Stimulated activated CD4-positive, alpha-beta T cell treated with anti-CD3 and anti-CD28 coated beads, Interleukin-1b, Interleukin-23, amount 100 ng/mL, for 4 hours (primary cell): ENCODE measurements around the gene ASH1L.
"Not testable (repeated sequence)": the region's sequence is repeated elsewhere in the genome, so short reads cannot be mapped to it uniquely, and the experiment has no call there.

Source experiments
- DNase-seq, 2 donors: peaks; one replicate each; pipeline ENCODE4 v3.0.0-alpha.2; 2020; ENCODE audit warnings: low read depth in 2 of 2

ASH1L gene

DNA sequence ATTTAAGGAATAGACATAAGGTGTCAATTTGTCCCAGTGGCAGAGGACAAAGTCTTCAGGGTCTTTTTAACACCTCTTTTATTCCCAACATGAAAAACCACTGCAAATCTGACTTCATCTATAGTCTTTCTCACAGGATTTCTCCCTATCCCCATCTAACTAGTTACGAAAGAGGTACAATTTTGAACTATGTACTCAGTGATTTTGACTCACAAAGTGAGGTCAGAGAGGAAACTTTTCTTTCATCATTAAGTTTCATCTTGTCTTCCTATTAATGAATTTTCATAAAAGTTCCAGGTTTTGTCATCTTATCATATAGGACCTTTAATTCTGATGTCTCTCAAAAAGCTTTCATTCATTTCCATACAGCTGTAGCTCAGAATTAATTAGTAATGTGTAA is 63.3 kb downstream of the ASH1L start:
- DNase-seq = no peak

DNA sequence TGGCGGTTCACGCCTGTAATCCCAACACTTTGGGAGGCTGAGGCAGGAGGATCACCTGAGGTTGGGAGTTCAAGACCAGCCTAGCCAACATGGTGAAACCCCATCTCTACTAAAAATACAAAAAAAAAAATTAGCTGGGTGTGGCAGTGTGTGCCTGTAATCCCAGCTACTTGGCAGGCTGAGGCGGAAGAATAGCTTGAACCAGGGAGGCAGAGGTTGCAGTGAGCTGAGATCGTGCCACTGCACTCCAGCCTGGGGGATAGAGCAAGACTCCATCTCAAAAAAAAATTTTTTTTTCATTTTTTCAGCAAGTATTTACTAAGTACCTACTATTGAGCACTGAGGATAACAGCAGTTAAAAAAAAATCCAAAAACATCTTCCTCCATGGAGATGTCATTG is 69.0 kb downstream of the ASH1L start:
- not testable (repeated sequence) for DNase-seq

DNA sequence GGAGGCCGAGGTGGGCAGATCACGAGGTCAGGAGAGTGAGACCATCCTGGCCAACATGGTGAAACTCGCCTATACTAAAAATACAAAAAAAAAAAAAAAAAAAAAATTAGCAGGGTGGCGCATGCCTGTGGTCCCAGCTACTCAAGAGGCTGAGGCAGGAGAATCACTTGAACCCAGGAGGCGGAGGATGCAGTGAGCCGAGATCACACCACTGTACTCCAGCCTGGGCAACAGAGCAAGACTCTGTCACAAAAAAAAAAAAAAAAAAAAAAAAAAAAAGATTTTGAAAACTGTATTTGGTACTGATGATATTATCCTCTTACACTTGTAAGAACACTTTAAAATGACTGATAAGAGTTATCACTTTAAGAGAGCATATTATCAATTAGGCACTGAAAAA is 74.2 kb downstream of the ASH1L start:
- DNase-seq = not testable (repeated sequence)

DNA sequence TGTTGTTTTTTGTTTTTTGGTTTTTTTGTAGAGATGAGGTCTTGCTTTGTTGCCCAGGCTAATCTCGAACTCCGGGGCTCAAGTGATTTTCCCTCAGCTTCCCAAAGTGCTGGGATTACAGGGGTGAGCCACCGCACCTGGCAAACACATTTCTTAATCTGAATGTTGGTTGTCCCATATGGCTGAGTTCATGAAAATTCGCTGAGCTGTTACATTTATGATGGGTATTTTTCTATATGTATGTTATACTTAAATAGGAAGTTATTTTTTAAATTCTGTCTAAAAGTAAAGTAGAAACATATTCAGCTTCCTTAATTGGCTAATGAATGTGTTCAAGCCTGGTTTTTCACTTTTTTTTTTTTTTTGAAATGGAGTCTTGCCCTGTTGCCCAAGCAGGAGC is 75.1 kb downstream of the ASH1L start:
- no peak for DNase-seq

DNA sequence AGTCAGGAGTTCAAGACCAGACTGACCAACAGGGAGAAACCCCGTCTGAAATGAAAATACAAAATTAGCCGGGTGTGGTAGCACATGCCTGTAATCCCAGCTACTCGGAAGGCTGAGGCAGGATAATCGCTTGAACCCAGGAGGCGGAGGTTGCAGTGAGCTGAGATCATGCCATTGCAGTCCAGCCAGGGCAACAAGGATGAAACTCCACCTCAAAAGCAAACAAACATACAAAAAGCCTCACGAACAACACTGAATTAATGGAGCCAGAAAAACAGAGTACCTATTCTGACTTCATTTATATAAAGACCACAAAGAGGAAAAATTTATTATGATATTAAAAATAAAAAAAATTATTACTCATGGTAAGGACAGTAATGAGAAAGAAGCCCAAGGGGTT is 75.7 kb downstream of the ASH1L start:
- DNase-seq = not testable (repeated sequence)

DNA sequence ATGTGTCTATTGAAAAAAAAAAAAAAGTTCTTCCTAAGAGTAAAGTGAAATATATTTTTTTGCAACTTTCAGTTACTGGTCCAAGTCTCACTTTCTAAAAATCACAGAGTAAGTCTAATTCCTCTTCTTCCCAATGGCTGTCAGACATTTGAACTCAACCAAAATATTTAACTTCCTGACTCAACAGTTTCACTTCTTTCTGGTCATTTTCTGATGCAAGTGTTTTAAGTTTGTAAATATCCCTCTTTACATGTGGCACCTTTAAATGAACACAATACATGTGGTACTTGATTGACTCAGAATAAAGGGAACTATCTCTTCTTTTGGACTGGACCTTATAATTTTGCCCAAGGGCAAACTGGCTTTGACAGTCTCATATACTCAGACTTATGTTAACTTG is 76.7 kb downstream of the ASH1L start:
- DNase-seq = no peak

DNA sequence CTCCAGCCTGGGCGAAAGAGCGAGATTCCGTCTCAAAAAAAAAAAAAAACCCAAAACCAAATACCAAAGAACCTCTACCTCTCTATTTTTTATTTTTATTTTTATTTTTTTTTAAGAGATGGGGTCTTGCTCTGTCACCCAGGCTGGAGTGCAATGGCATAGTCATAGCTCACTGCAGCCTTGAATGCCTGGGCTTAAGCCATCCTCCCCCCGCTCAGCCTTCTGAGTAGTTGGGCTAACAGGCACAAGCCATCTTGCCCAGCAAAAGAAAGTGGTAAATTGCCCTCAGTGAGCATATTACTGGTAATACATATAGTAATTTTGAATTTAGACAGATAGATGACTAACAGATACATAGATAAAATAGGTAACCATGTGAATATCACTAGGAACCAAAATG is 77.4 kb downstream of the ASH1L start:
- DNase-seq = no peak

DNA sequence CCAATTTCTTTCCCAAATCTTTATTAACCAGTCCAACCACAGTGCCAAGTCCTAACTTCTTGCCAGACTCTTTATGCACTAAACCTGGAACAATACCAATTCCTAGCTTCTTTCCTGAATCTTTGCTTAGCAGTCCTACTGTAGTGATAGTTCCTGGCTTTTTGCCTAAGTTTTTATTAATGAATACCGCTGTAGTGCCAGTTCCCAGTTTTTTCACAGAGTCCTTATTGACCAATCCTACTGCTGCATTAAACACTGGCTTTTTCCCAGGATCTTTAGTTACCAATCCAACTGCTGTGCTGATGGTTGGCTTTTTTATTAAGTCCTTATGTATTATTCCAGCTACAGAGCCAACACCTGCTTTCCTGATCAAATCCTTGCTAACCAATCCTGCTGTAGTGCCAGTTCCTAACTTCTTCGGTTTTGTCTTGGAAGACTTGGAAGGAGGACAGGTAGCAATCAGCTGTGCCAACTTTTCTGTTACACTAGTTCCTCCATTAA is 80.8 kb downstream of the ASH1L start:
- DNase-seq = no peak

DNA sequence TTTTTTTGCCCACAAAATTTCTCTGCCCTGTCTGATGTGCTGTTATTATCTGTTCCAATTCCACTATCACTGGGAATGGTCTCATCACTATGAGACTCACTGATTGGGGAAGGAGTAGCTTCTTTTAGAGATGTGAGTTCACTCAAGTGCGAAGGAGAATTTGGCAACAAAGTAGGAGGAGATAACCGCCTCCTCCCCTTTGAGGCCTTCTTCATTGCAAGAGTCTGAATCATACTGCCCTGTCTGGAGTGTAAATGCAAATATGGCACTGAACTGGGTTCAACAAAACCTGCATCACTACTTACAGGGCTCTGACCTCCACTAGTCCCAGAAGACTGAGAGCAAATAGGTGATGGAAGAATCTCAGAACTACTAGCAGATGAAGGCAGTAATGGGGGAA is 83.4 kb downstream of the ASH1L start:
- no peak for DNase-seq

DNA sequence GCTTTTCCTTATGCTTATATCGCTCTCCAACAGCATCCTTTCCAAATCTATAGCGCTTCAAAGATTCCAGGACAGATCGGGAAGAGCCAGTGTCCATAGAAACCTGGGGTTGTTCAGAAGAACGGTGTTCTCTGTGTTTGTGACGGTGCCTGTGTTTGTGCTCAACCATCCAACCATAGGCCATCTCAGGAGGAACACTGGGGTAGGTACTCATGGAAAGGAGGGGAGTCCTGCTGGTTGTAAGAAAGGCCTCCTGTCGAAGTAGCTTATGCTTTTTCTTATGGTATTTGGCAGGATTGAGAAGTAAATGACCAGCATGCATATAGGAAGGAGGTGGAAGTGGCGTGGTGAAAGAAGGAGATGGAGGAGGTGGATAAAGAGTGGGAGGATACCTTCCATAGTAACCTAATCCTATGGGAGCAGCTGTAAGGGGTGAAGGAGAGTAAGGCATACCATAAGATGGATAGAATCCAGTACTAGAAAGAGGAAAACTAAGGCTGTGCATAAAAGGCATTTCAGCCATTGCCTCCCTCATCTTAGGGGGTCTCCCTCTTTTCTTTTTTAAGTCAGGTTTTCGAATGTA is 84.2 kb downstream of the ASH1L start:
- DNase-seq = no peak

DNA sequence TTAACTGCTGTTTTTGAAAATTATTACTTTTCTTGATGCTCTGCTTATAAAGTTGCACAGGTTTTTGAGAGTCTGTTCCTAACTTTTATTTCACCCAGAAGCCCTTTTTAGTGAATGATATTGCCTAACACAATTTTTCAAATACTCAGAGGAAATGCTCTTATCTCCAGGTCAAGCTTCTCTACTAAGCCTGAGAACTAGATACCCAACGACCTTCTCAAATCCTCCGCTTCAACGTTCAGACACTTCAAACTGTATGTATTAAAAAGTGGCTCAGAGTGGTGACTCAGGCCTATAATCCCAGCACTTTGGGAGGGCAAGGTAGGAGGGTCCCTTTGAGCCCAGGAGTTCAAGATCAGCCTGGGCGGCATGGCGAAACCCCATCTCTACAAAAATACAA is 88.5 kb downstream of the ASH1L start:
- DNase-seq = no peak

DNA sequence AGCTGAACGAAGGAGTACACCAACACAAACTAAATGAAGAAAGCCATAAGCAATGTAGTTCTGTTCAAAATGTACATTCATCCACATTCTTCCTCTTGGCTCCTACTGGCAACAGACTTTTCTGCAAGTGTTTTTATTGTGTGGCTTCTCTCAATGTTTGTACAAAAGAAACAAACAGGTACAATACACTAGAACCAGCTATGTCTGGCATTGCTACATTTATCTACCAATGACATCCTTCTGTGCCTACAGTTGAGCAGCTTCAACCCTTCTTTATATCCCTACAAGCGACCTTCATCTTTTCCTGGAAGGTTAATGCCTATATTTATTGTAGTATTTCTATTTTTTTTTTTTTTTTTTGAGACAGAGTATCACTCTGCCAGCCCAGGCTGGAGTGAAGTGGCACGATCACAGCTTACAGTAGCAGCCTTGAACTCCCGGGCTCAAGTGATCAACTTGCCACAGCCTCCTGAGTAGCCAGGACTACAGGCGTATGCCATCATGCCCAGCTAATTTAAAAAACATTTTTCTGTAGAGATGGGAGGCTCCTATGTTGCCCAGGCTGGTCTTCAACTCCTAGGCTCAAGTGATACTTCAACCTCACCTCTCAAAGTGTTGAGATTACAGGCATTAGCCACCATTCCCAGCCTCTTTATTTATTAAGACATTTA is 89.3 kb downstream of the ASH1L start:
- DNase-seq = no peak

DNA sequence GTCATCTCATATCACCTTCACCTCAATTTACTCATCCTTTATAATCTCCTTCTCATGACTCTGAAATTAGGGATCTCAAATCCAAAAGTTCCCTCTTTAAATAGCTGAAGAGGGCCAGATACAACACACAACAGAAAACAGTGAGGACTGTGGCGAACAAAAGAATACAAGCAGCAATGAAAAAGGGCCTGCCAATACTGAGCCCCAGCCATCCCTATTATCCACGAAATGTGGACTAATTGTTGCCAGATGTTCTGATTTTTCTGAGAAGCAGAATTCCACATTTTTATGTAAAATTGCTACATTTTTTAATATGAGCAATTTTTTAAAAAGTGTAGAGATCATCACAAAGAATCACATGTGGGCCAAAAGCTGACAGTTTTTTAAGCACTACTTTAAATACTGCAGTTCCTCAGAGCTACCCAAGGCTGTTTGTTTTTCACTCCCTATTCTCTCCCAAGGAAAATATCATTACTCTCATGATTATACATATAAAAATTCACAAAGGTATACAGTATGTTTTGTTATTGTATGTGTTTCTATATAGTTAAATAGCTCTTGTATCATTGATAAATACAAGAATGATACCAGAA is 90.0 kb downstream of the ASH1L start:
- no peak for DNase-seq

DNA sequence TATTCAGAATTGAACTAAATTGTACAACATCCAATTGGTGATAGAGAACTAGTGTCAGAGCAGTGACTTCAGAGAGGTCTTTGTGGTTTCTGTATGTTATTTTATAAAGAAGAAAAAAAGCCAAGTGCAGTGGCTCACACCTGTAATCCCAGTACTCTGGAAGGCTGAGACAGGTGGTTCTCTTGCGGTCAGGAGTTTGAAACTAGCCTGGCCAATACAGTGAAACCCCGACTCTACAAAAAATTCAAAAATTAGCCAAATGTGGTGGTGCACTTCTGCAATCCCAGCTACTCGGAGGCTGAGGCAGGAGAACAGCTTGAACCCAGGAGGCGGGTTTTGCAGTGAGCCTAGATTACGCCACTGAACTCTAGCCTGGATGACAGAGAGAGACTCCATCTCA is 90.7 kb downstream of the ASH1L start:
- no peak for DNase-seq

DNA sequence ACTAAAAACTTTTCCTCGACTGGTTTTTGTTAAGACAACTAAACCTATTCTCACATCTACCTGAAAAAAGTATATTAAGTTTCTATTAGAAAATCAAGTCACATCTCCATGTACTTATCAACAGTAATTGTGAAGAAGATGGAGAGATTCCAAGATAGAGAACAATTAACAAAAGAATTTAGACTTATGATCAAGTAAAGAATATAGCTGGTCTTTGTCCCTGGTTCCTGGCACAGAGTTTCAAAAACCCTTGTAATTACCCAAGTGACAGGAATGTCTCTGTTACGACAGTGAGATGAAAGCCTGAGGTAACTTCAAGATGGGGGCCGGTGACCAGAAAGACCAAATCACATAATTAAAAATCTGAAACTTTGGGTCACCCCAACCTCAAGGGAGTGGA is 91.6 kb downstream of the ASH1L start:
- no peak for DNase-seq

DNA sequence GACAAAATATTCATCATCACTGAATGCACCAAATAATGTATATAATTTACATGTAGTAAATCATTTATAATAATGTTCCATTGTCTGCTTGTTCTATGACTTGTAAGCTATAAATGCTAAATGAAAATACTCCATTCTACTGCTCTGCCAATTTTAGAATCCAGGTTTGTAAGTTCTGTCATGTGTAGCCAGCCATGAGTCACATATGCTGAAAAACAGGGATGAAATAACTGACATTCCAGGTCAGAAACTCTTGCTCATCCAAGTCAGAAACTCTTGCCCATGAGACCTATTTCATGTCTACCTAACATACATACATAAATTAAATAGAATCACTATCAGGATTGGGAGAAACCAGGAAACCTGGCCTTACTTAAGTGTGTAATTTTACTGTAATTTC is 95.6 kb downstream of the ASH1L start:
- DNase-seq = no peak

DNA sequence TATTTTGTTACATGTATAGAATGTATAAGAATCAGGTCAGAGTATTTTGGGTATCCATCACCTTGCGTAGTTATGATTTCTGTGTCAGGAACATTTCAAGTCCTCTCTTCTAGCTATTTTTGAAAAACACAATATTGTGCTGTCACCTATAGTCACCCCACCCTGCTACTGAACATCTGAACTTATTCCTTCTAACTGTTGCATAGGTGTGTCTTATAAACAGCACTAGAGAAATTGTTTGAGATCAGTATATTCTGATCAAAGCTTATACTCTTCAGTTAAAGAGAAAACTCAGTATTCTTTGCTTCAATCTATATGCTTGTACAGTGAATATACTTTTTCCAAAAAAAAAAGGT is 96.0 kb downstream of the ASH1L start:
- DNase-seq = no peak

DNA sequence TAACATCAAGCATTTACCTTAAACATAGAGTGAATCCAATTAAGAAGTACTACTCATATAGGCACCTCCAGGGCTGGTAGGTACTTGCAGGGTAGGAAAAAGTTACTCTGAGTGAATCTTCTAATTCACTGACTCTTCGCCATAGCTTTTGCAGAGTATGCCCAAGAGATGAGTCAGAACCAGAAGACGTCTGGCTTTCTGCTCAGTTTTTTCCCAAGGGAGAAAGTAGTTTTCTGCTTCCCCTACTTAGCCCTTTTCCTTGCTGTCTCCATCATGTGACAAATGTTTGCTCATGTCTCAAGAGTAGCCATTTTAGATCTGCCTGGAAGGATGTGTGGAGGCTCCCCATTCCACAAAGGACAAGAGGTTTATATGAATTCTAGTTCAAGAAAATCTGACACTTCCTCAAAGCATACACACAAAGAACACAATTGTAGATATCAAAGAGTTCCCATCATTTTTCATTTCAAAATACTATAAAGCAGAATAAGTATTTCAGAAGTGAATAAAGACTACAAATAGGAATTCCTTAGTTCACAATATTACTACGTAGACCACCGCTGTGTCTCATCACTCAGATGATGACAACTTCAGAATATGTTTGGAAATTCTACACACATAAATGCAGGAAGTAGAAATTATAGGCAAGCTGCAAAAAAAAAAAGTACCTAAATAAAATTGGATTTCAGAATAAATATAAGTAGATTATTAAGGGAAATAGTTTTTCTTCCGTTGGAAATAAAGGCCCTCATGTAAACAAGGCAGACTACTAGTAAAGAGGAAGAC is 98.5 kb downstream of the ASH1L start:
- no peak for DNase-seq

DNA sequence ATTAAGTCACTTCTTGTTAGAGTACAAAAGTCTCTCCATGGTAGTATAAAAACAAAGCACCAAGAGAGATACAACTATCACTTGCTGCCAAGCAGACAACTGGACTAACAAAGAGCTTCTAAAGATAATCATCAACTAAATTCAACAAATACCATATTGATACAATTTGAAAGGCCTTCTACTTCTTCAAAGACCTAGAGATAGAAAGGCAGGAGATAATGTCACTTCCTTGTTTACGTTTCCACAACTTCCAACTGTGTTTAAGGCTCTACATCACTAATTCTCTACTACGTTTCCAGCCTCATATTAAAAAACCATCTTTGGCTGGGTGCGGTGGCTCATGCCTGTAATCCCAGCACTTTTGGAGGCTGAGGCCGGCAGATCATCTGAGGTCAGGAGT is 104.5 kb downstream of the ASH1L start:
- no peak for DNase-seq

DNA sequence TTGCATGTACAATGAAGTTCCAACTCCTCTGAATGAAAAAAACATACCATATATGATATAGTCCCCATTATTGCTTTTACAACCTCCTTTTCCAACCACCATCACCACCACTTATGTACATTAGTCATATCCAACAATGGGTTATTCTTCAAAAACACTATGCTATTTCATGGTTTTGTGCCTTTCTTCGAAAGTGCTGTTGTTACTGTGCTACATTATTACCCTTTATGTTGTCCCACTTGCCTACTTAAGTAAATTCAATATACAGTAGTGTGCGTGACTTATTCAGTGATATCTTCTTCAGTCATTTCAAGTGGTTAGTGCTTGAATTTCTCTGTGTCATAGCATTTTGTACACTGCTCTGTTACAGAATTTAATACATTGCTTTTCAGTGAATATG is 105.3 kb downstream of the ASH1L start:
- no peak for DNase-seq

DNA sequence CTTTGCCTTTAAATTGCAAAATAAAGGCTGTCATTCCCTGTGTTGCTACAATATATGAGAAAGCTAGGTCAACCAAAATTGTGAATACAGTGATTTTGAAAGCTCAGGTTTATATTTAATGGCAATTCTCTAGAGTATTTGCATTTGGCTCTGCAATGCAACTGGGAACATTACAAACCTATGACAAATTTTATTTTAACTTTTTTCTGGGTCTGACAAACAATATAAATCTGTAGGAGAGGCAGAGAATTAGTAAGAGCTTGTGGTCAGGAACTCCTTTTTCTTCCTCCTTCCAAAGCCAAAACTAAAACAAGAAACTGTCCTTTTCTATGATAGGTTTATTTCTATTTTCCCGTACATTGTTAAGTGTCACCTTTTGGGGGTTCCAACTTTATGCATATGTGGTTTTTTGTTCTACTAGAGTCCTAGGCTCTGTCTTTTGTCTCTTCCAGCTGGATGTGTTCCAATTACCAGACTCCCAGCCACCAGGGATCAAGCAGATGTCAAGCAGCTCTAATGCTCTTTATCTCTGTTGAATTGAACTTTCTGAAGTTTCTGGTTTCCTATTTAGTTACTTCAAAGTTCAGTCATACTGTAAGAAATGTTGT is 106.9 kb downstream of the ASH1L start:
- no peak for DNase-seq

DNA sequence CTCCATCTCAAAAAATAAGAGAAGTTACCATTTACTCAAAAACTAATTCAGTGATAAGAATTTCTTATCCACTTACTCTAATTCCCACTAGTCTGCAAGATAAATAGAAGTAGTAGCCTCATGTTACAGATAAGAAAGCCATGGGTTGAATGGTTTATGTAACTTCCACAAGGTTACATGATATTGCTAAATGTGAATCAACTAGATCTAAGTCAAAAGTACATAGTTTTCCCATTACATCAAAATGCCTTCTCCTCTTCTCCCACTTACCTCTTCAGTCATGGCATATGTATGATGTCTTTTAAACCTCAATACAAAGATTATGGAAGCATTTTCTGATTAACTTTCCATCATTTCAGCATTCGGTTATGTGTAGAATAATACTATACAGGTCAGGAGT is 108.5 kb downstream of the ASH1L start:
- DNase-seq = no peak
